ENCODE measurements around the gene PTCD1.
"Not testable (repeated sequence)": the region's sequence is repeated elsewhere in the genome, so short reads cannot be mapped to it uniquely, and the experiment has no call there.

Gene PTCD1

GRCh38 chr7:99449326-99449725 lies 10.7 kb upstream of the PTCD1 start:
- DNase-seq = no peak

GRCh38 chr7:99448855-99449254 lies 10.3 kb upstream of the PTCD1 start:
- DNase-seq = no peak

GRCh38 chr7:99447943-99448342 lies 9.3 kb upstream of the PTCD1 start:
- DNase-seq = no peak

GRCh38 chr7:99446096-99446495 lies 7.5 kb upstream of the PTCD1 start:
- no peak for DNase-seq

- DNase-seq = no peak
Observed at GRCh38 chr7:99440195-99440594, 1.6 kb upstream of the PTCD1 start.

- DNase-seq = no peak
Observed at GRCh38 chr7:99437946-99438572, 539 bp downstream of the PTCD1 start.

GRCh38 chr7:99433158-99433557 lies 5.4 kb downstream of the PTCD1 start:
- DNase-seq = no peak

GRCh38 chr7:99431756-99432540 lies 6.7 kb downstream of the PTCD1 start:
- DNase-seq = not testable (repeated sequence)

GRCh38 chr7:99429756-99430155 lies 8.8 kb downstream of the PTCD1 start:
- no peak for DNase-seq

- DNase-seq = no peak
Observed at GRCh38 chr7:99428972-99429566, 9.5 kb downstream of the PTCD1 start.

GRCh38 chr7:99424932-99425730 lies 13.5 kb downstream of the PTCD1 start:
- no peak for DNase-seq

- no peak for DNase-seq
Observed at GRCh38 chr7:99422625-99423024, 16.0 kb downstream of the PTCD1 start.

- peak; percentile 23 for DNase-seq
Observed at GRCh38 chr7:99422186-99422585, 16.4 kb downstream of the PTCD1 start.

GRCh38 chr7:99420986-99421385 lies 17.6 kb downstream of the PTCD1 start:
- DNase-seq = no peak

GRCh38 chr7:99420213-99420612 lies 18.4 kb downstream of the PTCD1 start:
- no peak for DNase-seq

- no peak for DNase-seq
Observed at GRCh38 chr7:99419323-99420021, 19.1 kb downstream of the PTCD1 start.

- no peak for DNase-seq
Observed at GRCh38 chr7:99418260-99418659, 20.3 kb downstream of the PTCD1 start.

- DNase-seq = peak; percentile 60
Observed at GRCh38 chr7:99415513-99416127, 23.0 kb downstream of the PTCD1 start.

GRCh38 chr7:99410635-99411034 lies 28.0 kb downstream of the PTCD1 start:
- no peak for DNase-seq

- no peak for DNase-seq
Observed at GRCh38 chr7:99409806-99410205, 28.8 kb downstream of the PTCD1 start.

- DNase-seq = no peak
Observed at GRCh38 chr7:99409192-99409572, 29.4 kb downstream of the PTCD1 start.
